Measurements from ENCODE around the gene UPB1.

Gene UPB1

GRCh38 chr22:24494528-24495364 is at the start of gene UPB1:
TSS of gene UPB1 (plus strand) at chr22:24495332. CDS start at chr22:24495404, 72 bp downstream.
- no peak for DNase-seq (ENCODE audit: low read depth)

GRCh38 chr22:24445481-24446259 is 49.5 kb upstream of the UPB1 start:
- no peak for DNase-seq (ENCODE audit: low read depth)

GRCh38 chr22:24446260-24446611 is 48.9 kb upstream of the UPB1 start:
- no peak for DNase-seq (ENCODE audit: low read depth)

GRCh38 chr22:24450610-24451009 is 44.5 kb upstream of the UPB1 start:
- DNase-seq (ENCODE audit: low read depth): no peak

- DNase-seq (ENCODE audit: low read depth): no peak
Observed at GRCh38 chr22:24451162-24451561, 44.0 kb upstream of the UPB1 start.

- no peak for DNase-seq (ENCODE audit: low read depth)
Observed at GRCh38 chr22:24453853-24454252, 41.3 kb upstream of the UPB1 start.

- DNase-seq (ENCODE audit: low read depth): no peak
Observed at GRCh38 chr22:24455039-24455438, 40.1 kb upstream of the UPB1 start.

- DNase-seq (ENCODE audit: low read depth): no peak
Observed at GRCh38 chr22:24455751-24456426, 39.2 kb upstream of the UPB1 start.

- no peak for DNase-seq (ENCODE audit: low read depth)
Observed at GRCh38 chr22:24457894-24458420, 37.2 kb upstream of the UPB1 start.

- no peak for DNase-seq (ENCODE audit: low read depth)
Observed at GRCh38 chr22:24459911-24460310, 35.2 kb upstream of the UPB1 start.

GRCh38 chr22:24460418-24461089 is 34.6 kb upstream of the UPB1 start:
- DNase-seq (ENCODE audit: low read depth): no peak

- no peak for DNase-seq (ENCODE audit: low read depth)
Observed at GRCh38 chr22:24463071-24463760, 31.9 kb upstream of the UPB1 start.

GRCh38 chr22:24465566-24465965 is 29.6 kb upstream of the UPB1 start:
- DNase-seq (ENCODE audit: low read depth): no peak

- DNase-seq (ENCODE audit: low read depth): no peak
Observed at GRCh38 chr22:24465975-24466374, 29.2 kb upstream of the UPB1 start.

GRCh38 chr22:24466716-24467328 is 28.3 kb upstream of the UPB1 start:
- DNase-seq (ENCODE audit: low read depth): no peak

- no peak for DNase-seq (ENCODE audit: low read depth)
Observed at GRCh38 chr22:24467340-24467739, 27.8 kb upstream of the UPB1 start.

- no peak for DNase-seq (ENCODE audit: low read depth)
Observed at GRCh38 chr22:24471570-24471969, 23.6 kb upstream of the UPB1 start.

- no peak for DNase-seq (ENCODE audit: low read depth)
Observed at GRCh38 chr22:24473284-24473683, 21.8 kb upstream of the UPB1 start.

GRCh38 chr22:24474221-24474620 is 20.9 kb upstream of the UPB1 start:
- no peak for DNase-seq (ENCODE audit: low read depth)

GRCh38 chr22:24474649-24475255 is 20.4 kb upstream of the UPB1 start:
- DNase-seq (ENCODE audit: low read depth): no peak
